Thoracic aorta (tissue), 2 donors: ENCODE results near the gene PSMA5. TPM values are rescaled to one million over a fixed set of nuclear protein-coding genes. Genes with fewer than 3 reads are reported as not detected.
"Not testable (repeated sequence)": the region's sequence is repeated elsewhere in the genome, so short reads cannot be mapped to it uniquely, and the experiment has no call there.

Source experiments
- ATAC-seq: fragments of 150-250 bp; one replicate; pipeline ENCODE4 v1.8.0; 2017; ENCODE audit warnings: low read depth; ENCODE audit not compliant: insufficient number of reproducible peaks, low FRiP score
- DNase-seq: peaks from one replicate; pipeline ENCODE4 v3.0.0-alpha.2; 2020; ENCODE audit warnings: low spot score
- H3K27ac ChIP-seq, 2 donors: fragments of 200-600 bp; sonication (generic); 1 replicate in 1 of 2; 2 replicates in 1 of 2; pipeline ENCODE4 v1.5.1; 2016; ENCODE audit warnings: mild to moderate bottlenecking in 2 of 2, moderate library complexity in 2 of 2
- H3K27me3 ChIP-seq: fragments of 200-600 bp; sonication (generic); replicated peaks from 2 replicates; pipeline ENCODE4 v1.6.0; 2016; ENCODE audit warnings: mild to moderate bottlenecking; ENCODE audit not compliant: insufficient read depth
- H3K36me3 ChIP-seq: fragments of 200-600 bp; sonication (generic); one replicate; pipeline ENCODE4 v1.5.1; 2016
- H3K4me1 ChIP-seq, 2 donors: fragments of 200-600 bp; sonication (generic); 1 replicate in 1 of 2; 2 replicates in 1 of 2; pipeline versions ENCODE4 v1.5.1 to v1.6.0; 2016; ENCODE audit warnings: low read depth in 2 of 2, mild to moderate bottlenecking in 1 of 2; ENCODE audit not compliant: control insufficient read depth in 1 of 2
- H3K4me3 ChIP-seq: fragments of 200-600 bp; sonication (generic); 2 replicates; pipeline ENCODE4 v1.5.1; 2016; ENCODE audit warnings: mild to moderate bottlenecking
- H3K9me3 ChIP-seq: fragments of 200-600 bp; sonication (generic); 2 replicates; pipeline ENCODE4 v1.5.1; 2016
- total RNA-seq, 2 donors: library from RNA; depleted of rRNA; stranded (reverse); fragments of >200 nt; gene quantifications; one replicate each; pipeline versions ENCODE4 v1.1.0 to v1.2.3, GENCODE V29; 2016
- TF ChIP-seq, protein P1 (sequence below): fragments of 200-600 bp; sonication (generic); IDR thresholded peaks from one replicate; pipeline ENCODE4 v1.5.1; 2019; ENCODE audit warnings: antibody characterized with exemption

PSMA5 gene
- 10 to 100 TPM; 17.3 to 20.1 TPM for total RNA-seq

DNA sequence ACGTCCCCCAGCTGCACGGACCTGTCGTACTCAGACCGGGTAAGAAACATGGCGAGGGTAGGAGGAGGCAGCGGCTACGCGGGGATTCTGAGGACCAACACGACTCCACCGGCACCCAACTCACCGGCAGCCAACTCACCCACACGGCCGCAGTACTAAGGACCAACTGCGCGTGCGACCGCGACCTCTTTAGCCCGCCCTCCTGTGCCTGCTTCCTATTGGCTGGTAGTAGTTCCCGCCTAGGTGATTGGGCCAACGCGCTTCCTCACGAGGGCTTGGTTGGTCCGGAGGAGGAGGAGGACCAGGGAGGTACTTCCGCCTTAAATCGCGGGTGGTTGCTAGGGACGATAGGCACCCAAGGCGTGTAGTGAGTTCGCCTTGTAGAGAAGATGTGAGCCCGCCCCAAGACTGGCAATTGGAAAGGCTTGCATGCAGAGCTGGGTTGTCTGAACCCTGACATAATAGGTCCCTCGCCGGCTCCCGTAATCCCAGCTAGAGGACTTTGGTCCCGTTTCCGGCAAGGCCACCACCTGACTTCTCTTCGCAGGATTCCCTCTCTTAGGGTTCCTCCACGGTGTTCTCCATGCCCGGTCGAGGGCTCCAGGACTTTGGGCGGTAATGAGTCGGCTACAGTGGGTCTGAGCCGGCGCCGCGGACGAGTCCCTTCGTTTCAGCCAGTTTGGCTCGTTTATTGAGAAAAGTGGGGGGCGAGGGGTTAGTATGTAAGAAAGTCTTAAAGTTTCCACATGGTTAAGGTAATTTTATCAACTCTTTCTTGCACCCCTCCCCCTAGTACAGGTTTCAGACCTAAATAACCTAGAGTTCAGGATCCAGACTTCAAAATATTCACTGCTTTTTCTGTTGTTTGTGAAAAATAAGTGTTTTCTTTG is at the start of gene PSMA5:
TSS of gene PSMA5 (minus strand) at position 168 of the 890 bp plus-strand sequence. CDS start at position 50, 118 bp downstream.
- Histone ChIP-seq H3K27me3 (no peaks in the 10 kb centered on the region), H3K27ac (peak within 1 kb of the TSS; percentile 81 to 90), H3K4me1 (peaks cover 18 to 28% of the 10 kb centered on the region in 2 donors), H3K36me3 (no peaks in the 10 kb centered on the region), H3K4me3 (peak within 1 kb of the TSS; percentile 93), H3K9me3 (no peaks in the 10 kb centered on the region)
- peak; percentile 97 for DNase-seq
- peak; percentile 96 for ATAC-seq
- TF ChIP-seq, protein P1, sequence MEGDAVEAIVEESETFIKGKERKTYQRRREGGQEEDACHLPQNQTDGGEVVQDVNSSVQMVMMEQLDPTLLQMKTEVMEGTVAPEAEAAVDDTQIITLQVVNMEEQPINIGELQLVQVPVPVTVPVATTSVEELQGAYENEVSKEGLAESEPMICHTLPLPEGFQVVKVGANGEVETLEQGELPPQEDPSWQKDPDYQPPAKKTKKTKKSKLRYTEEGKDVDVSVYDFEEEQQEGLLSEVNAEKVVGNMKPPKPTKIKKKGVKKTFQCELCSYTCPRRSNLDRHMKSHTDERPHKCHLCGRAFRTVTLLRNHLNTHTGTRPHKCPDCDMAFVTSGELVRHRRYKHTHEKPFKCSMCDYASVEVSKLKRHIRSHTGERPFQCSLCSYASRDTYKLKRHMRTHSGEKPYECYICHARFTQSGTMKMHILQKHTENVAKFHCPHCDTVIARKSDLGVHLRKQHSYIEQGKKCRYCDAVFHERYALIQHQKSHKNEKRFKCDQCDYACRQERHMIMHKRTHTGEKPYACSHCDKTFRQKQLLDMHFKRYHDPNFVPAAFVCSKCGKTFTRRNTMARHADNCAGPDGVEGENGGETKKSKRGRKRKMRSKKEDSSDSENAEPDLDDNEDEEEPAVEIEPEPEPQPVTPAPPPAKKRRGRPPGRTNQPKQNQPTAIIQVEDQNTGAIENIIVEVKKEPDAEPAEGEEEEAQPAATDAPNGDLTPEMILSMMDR = no peak

DNA sequence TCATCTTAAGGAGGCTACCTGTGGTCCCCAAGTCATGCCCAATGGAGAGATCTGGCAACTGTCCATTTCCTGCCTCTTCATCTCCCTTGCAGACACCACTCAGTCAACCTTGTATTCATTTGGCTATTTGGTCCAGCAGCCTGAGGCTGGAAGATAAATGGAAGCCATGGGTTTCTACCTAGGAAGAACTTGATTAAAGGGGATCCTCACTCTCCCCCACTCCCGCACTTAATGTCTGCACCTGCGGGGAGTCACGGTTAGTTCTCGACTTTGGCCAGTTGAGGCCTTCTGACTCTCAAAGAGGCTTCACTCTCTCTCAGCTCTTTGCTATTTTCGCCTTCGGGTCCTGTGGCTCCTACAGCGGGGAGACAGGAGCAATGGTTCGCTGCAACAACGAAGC is 49.0 kb upstream of the PSMA5 start:
- Histone ChIP-seq H3K27me3 (no peaks in the 10 kb centered on the region), H3K4me1 (no peaks in the 10 kb centered on the region), H3K27ac (no peak overlapping the region), H3K36me3 (peaks cover 3% of the 10 kb centered on the region), H3K9me3 (no peaks in the 10 kb centered on the region), H3K4me3 (no peak overlapping the region)
- DNase-seq (no peak), ATAC-seq (no peak)
- TF ChIP-seq, protein P1 = no peak

DNA sequence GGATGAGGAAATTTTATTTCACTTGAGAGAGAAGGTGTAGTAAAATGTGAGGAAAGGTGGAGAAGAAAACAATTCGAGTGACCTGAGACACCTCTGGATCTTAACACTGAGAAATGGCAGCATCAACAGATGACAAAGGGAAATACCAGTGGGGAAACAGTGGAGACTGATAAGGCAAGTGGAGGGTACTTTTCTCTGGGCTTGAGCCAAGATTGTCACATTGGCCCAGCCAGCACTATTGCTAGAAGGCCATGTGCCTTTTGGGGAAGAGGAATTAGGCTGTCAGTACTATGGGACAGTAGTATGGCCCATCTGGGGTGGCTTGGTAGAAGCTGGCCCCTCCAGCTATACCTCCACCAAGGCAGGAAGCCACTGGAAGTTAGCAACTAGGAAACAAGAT is 48.4 kb upstream of the PSMA5 start:
- DNase-seq = no peak
- Histone ChIP-seq H3K36me3 (peaks cover 3% of the 10 kb centered on the region), H3K27me3 (no peaks in the 10 kb centered on the region), H3K9me3 (no peaks in the 10 kb centered on the region), H3K4me3 (no peak overlapping the region), H3K4me1 (no peaks in the 10 kb centered on the region), H3K27ac (no peak overlapping the region)
- TF ChIP-seq, protein P1 = no peak
- ATAC-seq = no peak

DNA sequence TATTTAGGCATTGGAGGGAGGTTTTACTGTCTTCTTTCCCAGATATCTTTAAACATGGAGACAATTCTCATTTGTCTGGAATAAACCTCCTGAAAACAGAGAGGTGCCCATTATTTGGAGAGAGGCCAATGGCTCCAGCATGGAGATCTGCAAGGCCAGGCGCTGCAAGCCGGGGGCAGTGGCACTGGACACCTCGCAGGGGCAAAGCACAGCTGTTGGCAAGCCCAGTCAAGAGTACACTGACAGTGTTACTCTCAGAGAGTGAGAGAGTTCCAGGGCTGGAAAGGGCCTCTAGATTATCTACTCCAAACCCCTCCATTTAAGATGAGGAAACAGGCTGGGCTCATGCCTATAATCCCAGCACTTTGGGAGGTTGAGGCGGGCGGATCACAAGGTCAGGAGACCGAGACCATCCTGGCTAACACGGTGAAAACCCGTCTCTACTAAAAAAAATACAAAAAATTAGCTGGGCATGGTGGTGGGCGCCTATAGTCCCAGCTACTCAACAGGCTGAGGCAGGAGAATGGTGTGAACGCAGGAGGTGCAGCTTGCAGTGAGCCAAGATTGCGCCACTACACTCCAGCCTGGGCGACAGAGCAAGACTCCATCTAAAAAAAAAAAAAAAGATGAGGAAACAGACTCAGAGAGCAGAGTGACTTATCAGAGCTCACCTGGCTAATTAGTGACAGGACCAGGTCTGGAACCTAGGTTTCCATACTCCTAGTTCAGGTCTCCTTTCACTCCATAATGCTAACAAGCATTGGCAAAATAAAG is 47.2 kb upstream of the PSMA5 start:
- not testable (repeated sequence) for H3K4me1 ChIP-seq, DNase-seq, H3K36me3 ChIP-seq, H3K27me3 ChIP-seq, ATAC-seq, H3K4me3 ChIP-seq, H3K27ac ChIP-seq, H3K9me3 ChIP-seq

DNA sequence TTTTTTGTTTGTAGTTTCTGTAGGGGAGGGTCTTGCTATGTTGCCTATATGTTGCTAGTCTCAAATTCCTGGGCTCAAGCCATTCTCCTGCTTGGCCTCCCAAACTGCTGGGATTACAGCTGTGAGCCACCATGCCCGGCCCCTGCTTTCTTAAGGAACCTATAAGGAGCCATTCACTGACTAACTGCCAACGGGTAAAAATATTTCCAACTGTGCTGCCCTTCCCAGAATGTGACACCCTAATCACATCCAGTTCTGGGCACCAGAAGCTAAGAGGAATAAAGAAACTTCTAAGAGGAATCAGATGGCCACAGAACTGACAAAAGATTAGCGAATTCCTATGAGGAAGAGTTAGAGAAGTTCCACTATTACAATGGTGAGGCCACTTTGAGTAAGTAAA is 46.5 kb upstream of the PSMA5 start:
- no peak for ATAC-seq
- H3K9me3 ChIP-seq = no peaks in the 10 kb centered on the region
- no peak overlapping the region for H3K4me3 ChIP-seq
- H3K27ac ChIP-seq = no peak overlapping the region
- peaks cover 0 to 5% of the 10 kb centered on the region in 2 donors for H3K4me1 ChIP-seq
- H3K27me3 ChIP-seq = no peaks in the 10 kb centered on the region
- peaks cover 3% of the 10 kb centered on the region for H3K36me3 ChIP-seq
- no peak for DNase-seq
- TF ChIP-seq, protein P1 = no peak
